WERI-Rb-1 (cell line): ENCODE measurements around the gene PRR5.

Source experiments
- DNase-seq: peaks from one replicate; pipeline ENCODE4 v3.0.0-alpha.2; 2020
- H3K27ac ChIP-seq: fragments of 250-450 bp; sonication (Bioruptor Pico); 2 replicates; pipeline ENCODE4 v1.5.1; 2020; ENCODE audit warnings: mild to moderate bottlenecking, moderate library complexity
- H3K27me3 ChIP-seq: fragments of 250-450 bp; sonication (Bioruptor Pico); 2 replicates; pipeline ENCODE4 v1.5.1; 2021; ENCODE audit warnings: mild to moderate bottlenecking, low read depth, moderate library complexity; ENCODE audit not compliant: insufficient read depth, severe bottlenecking
- H3K36me3 ChIP-seq: fragments of 250-450 bp; sonication (Bioruptor Pico); 2 replicates; pipeline ENCODE4 v1.5.1; 2020; ENCODE audit warnings: mild to moderate bottlenecking, moderate library complexity
- H3K4me3 ChIP-seq: 2 replicates; pipeline ENCODE4 v1.5.1; 2011; ENCODE audit warnings: low read depth, mild to moderate bottlenecking, control low read depth, low read length
- H3K9me3 ChIP-seq: fragments of 250-450 bp; sonication (Bioruptor Pico); 2 replicates; pipeline ENCODE4 v1.5.1; 2021; ENCODE audit warnings: mild to moderate bottlenecking, moderate library complexity; ENCODE audit not compliant: severe bottlenecking
- CTCF ChIP-seq: IDR thresholded peaks from 2 replicates; pipeline ENCODE4 v1.5.1; 2011; ENCODE audit warnings: low read depth, mild to moderate bottlenecking, control low read depth, inconsistent platforms, low read length

Gene PRR5

GRCh38 chr22:44661070-44661469 is 40.9 kb upstream of the PRR5 start:
- TF ChIP-seq CTCF, result no peak
- no peaks in the 10 kb centered on the region for H3K36me3 ChIP-seq
- no peaks in the 10 kb centered on the region for H3K9me3 ChIP-seq
- H3K27ac ChIP-seq, result no peak overlapping the region
- DNase-seq, result no peak
- no peak overlapping the region for H3K4me3 ChIP-seq
- no peaks in the 10 kb centered on the region for H3K27me3 ChIP-seq

GRCh38 chr22:44661659-44662569 is 40.1 kb upstream of the PRR5 start:
- no peaks in the 10 kb centered on the region for H3K9me3 ChIP-seq
- no peaks in the 10 kb centered on the region for H3K27me3 ChIP-seq
- no peak overlapping the region for H3K4me3 ChIP-seq
- no peaks in the 10 kb centered on the region for H3K36me3 ChIP-seq
- DNase-seq, result no peak
- H3K27ac ChIP-seq, result no peak overlapping the region
- TF ChIP-seq CTCF, result no peak

GRCh38 chr22:44663256-44663999 is 38.6 kb upstream of the PRR5 start:
- Histone ChIP-seq H3K27me3 (no peaks in the 10 kb centered on the region), H3K27ac (no peak overlapping the region)
- no peak for TF ChIP-seq CTCF

GRCh38 chr22:44664149-44664548 is 37.9 kb upstream of the PRR5 start:
- H3K4me3 ChIP-seq, result no peak overlapping the region
- no peaks in the 10 kb centered on the region for H3K36me3 ChIP-seq
- H3K27me3 ChIP-seq, result no peaks in the 10 kb centered on the region
- no peak for DNase-seq
- no peaks in the 10 kb centered on the region for H3K9me3 ChIP-seq
- no peak overlapping the region for H3K27ac ChIP-seq
- no peak for TF ChIP-seq CTCF

More at GRCh38 chr22:44663256-44663999, 38.6 kb upstream of the PRR5 start:
- no peak for DNase-seq
- no peaks in the 10 kb centered on the region for H3K9me3 ChIP-seq
- H3K4me3 ChIP-seq, result no peak overlapping the region
- no peaks in the 10 kb centered on the region for H3K36me3 ChIP-seq

GRCh38 chr22:44665115-44665514 is 36.9 kb upstream of the PRR5 start:
- Histone ChIP-seq H3K4me3 (no peak overlapping the region), H3K27me3 (no peaks in the 10 kb centered on the region), H3K36me3 (no peaks in the 10 kb centered on the region), H3K9me3 (no peaks in the 10 kb centered on the region), H3K27ac (no peak overlapping the region)
- no peak for TF ChIP-seq CTCF
- DNase-seq, result no peak
